Skin of body (tissue), 2 donors: ENCODE results near the gene ZDHHC5. TPM values are rescaled to one million over a fixed set of nuclear protein-coding genes. Genes with fewer than 3 reads are reported as not detected.
"Not testable (repeated sequence)": the region's sequence is repeated elsewhere in the genome, so short reads cannot be mapped to it uniquely, and the experiment has no call there.

ENCODE experiments used
- DNase-seq: peaks from one replicate; lab custom pipeline; 2025; lab: John Stamatoyannopoulos, UW
- total RNA-seq: library from RNA; depleted of rRNA; stranded (reverse); fragments of >200 nt; gene quantifications from one replicate; pipeline ENCODE4 v1.2.3, GENCODE V29; 2014

Gene ZDHHC5
- total RNA-seq, 1 donor from 2014 or later: 23.8 TPM

GRCh38 chr11:57644748-57645688 is 22.9 kb upstream of the ZDHHC5 start:
- peak; percentile 54 for DNase-seq

- no peak for DNase-seq
Observed at GRCh38 chr11:57645689-57646085, 22.2 kb upstream of the ZDHHC5 start.

GRCh38 chr11:57646194-57646798 is 21.6 kb upstream of the ZDHHC5 start:
- peak; percentile 14 for DNase-seq

GRCh38 chr11:57646799-57647303 is 21.1 kb upstream of the ZDHHC5 start:
- DNase-seq: no peak

GRCh38 chr11:57647372-57647771 is 20.5 kb upstream of the ZDHHC5 start:
- no peak for DNase-seq

- DNase-seq: no peak
Observed at GRCh38 chr11:57647960-57648800, 19.7 kb upstream of the ZDHHC5 start.

- no peak for DNase-seq
Observed at GRCh38 chr11:57648801-57649735, 18.8 kb upstream of the ZDHHC5 start.

GRCh38 chr11:57649826-57650738 is 17.8 kb upstream of the ZDHHC5 start, which contains the start of gene YPEL4:
TSS of gene YPEL4 (minus strand) at chr11:57649912. CDS start at chr11:57647107, 2,805 bp downstream.
- peak; percentile 55 for DNase-seq

GRCh38 chr11:57650739-57651090 is 17.2 kb upstream of the ZDHHC5 start:
- no peak for DNase-seq

- DNase-seq: no peak
Observed at GRCh38 chr11:57651408-57651807, 16.5 kb upstream of the ZDHHC5 start.

GRCh38 chr11:57652230-57652629 is 15.7 kb upstream of the ZDHHC5 start:
- DNase-seq: not testable (repeated sequence)

- DNase-seq: no peak
Observed at GRCh38 chr11:57652662-57653061, 15.3 kb upstream of the ZDHHC5 start.

GRCh38 chr11:57653163-57653562 is 14.8 kb upstream of the ZDHHC5 start:
- no peak for DNase-seq

- DNase-seq: no peak
Observed at GRCh38 chr11:57656885-57657193, 11.1 kb upstream of the ZDHHC5 start.

GRCh38 chr11:57657194-57658022 is 10.5 kb upstream of the ZDHHC5 start, which contains the start of gene CLP1:
TSS of gene CLP1 (plus strand) at chr11:57657762. CDS start at chr11:57659477, 1,715 bp downstream.
- DNase-seq: peak; percentile 99

- DNase-seq: no peak
Observed at GRCh38 chr11:57658023-57658361, 9.9 kb upstream of the ZDHHC5 start.

GRCh38 chr11:57659669-57660068 is 8.2 kb upstream of the ZDHHC5 start:
- no peak for DNase-seq

- DNase-seq: no peak
Observed at GRCh38 chr11:57662893-57663292, 5.0 kb upstream of the ZDHHC5 start.

- no peak for DNase-seq
Observed at GRCh38 chr11:57663975-57664374, 3.9 kb upstream of the ZDHHC5 start.
